Measurements from ENCODE around the gene AKAP8.

DNA sequence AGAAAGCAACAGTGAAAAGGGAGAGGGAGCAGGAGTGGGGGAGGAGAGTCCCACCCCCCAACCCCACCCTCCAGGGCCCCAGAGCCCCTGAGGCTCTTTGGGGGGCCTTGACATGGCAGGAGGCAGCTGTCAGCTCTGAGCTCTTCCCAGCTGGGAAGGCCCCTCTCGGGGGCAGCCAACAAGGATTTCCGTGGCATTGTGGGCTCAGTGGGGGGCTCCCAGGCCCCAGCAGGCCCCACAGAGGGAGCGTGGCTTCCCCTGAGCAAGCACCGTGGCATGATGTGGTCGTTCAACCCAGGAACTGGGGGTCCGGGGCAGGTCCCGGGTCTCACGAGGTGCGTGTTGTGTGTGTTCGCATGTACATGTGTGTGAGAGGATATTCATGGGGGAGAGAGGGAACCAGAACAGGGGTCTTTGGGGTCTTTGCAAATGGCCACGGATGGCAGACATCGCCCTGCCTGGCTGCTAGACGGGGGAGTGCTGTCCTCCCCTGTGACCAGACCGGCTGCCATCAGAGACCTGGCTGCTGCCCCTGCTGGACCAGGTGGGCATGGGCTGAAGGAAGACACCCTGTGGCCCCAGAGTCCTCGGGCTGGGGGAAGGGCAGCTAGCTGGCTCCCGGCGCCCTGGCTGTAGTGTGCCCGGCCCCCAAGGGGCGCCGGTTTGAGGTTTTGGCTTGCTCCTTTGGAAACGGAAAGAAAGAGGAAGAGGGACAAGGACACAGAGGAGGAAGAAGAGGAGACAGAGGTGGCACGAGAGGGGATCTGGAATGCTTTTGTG, 42.9 kb upstream of the AKAP8 start:
- TF ChIP-seq ZNF384 (IDR thresholded peaks at IDR 0.05) = no peak
- no peak for TF ChIP-seq LEF1 (IDR thresholded peaks at IDR 0.05; ENCODE audit: borderline replicate concordance)
- no peak for TF ChIP-seq ELF4 (IDR thresholded peaks at IDR 0.05)

Measured in HEK293T (cell line).